Tibial artery (tissue), 4 donors: ENCODE measurements around the gene LGALS7B.
"Not testable (repeated sequence)": the region's sequence is repeated elsewhere in the genome, so short reads cannot be mapped to it uniquely, and the experiment has no call there.

Source experiments
- DNase-seq, 2 donors: peaks; one replicate each; pipeline ENCODE4 v3.0.0-alpha.2; 2019
- H3K27ac ChIP-seq, 2 donors: fragments of 200-600 bp; sonication (generic) in 1 of 2; 1 replicate in 1 of 2; 2 replicates in 1 of 2; pipeline ENCODE4 v1.5.1; 2018 to 2019; ENCODE audit warnings: mild to moderate bottlenecking in 1 of 2
- H3K27me3 ChIP-seq, 2 donors: fragments of 200-600 bp; sonication (generic) in 1 of 2; one replicate each; pipeline versions ENCODE4 v1.5.1 to v1.6.0; 2016 to 2019
- H3K36me3 ChIP-seq, 3 donors: fragments of 200-600 bp; sonication (generic) in 2 of 3; one replicate each; pipeline ENCODE4 v1.5.1; 2016 to 2019; ENCODE audit warnings: mild to moderate bottlenecking in 2 of 3
- H3K4me1 ChIP-seq, 4 donors: fragments of 200-600 bp; sonication (generic) in 2 of 4; 1 replicate in 3 of 4; 2 replicates in 1 of 4; pipeline ENCODE4 v1.5.1; 2016 to 2019
- H3K4me3 ChIP-seq, 2 donors: fragments of 200-600 bp; sonication (generic) in 1 of 2; 1 replicate in 1 of 2; 2 replicates in 1 of 2; pipeline ENCODE4 v1.5.1; 2018 to 2019; ENCODE audit warnings: mild to moderate bottlenecking in 2 of 2
- H3K9me3 ChIP-seq, 3 donors: fragments of 200-600 bp; sonication (generic) in 1 of 3; one replicate each; pipeline ENCODE4 v1.5.1; 2016 to 2019
- intact Hi-C: fragments of 100-400 bp; cut with DNase I; formaldehyde crosslinking; loops from one replicate; pipeline ENCODE4 v1.15.0; 2023; ENCODE audit warnings: low total_unique reads
- TF ChIP-seq, protein P1 (sequence below), 2 experiments: fragments of 200-600 bp in 1 of 2; fragments of 450-650 bp in 1 of 2; IDR thresholded peaks; one replicate each; pipeline ENCODE4 v1.5.1; 2017 to 2019; ENCODE audit warnings: antibody characterized with exemption in 2 of 2, mild to moderate bottlenecking in 1 of 2, moderate library complexity in 1 of 2

LGALS7B gene

GRCh38 chr19:38784224-38784623 lies 4.8 kb upstream of the LGALS7B start:
- H3K4me1 ChIP-seq, result no peaks in the 10 kb centered on the region
- peaks cover 0 to 13% of the 10 kb centered on the region in 2 donors for H3K27me3 ChIP-seq
- intact Hi-C loops, result no loop called here
- H3K27ac ChIP-seq, result no peak overlapping the region
- no peaks in the 10 kb centered on the region for H3K9me3 ChIP-seq
- TF ChIP-seq, protein P1, sequence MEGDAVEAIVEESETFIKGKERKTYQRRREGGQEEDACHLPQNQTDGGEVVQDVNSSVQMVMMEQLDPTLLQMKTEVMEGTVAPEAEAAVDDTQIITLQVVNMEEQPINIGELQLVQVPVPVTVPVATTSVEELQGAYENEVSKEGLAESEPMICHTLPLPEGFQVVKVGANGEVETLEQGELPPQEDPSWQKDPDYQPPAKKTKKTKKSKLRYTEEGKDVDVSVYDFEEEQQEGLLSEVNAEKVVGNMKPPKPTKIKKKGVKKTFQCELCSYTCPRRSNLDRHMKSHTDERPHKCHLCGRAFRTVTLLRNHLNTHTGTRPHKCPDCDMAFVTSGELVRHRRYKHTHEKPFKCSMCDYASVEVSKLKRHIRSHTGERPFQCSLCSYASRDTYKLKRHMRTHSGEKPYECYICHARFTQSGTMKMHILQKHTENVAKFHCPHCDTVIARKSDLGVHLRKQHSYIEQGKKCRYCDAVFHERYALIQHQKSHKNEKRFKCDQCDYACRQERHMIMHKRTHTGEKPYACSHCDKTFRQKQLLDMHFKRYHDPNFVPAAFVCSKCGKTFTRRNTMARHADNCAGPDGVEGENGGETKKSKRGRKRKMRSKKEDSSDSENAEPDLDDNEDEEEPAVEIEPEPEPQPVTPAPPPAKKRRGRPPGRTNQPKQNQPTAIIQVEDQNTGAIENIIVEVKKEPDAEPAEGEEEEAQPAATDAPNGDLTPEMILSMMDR (IDR thresholded peaks at IDR 0.05), result no peak
- no peak for DNase-seq
- H3K4me3 ChIP-seq, result no peak overlapping the region
- no peaks in the 10 kb centered on the region for H3K36me3 ChIP-seq

- TF ChIP-seq, protein P1 (IDR thresholded peaks at IDR 0.05), result no peak
- H3K4me1 ChIP-seq, result no peaks in the 10 kb centered on the region
- H3K27ac ChIP-seq, result no peak overlapping the region
- no peak overlapping the region for H3K4me3 ChIP-seq
- H3K36me3 ChIP-seq, result no peaks in the 10 kb centered on the region
- peaks cover 0 to 11% of the 10 kb centered on the region in 2 donors for H3K27me3 ChIP-seq
- H3K9me3 ChIP-seq, result no peaks in the 10 kb centered on the region
- intact Hi-C loops, result no loop called here
- DNase-seq, result no peak
Observed at GRCh38 chr19:38785187-38785699, 3.8 kb upstream of the LGALS7B start.

DNA sequence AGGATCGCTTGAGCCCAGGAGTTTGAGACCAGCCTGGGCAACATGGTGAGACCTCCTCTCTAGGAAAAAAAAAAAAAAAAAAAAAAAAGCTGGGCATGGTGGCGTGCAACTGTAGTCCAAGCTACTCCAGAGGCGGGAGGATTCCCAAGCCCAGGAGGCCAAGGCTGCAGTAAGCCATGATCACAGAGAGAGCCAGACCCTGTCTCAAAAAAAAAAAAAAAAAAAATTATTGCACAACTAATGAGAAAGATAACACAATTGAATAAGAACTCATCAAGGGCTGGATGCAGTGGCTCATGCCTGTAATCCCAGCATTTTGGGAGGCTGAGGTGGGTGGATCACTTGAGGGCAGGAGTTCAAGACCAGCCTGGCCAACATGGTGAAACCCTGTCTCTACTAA lies 2.9 kb upstream of the LGALS7B start:
- H3K36me3 ChIP-seq, H3K4me1 ChIP-seq, intact Hi-C loops, H3K27me3 ChIP-seq, DNase-seq, H3K9me3 ChIP-seq, H3K27ac ChIP-seq, H3K4me3 ChIP-seq: not testable (repeated sequence)

- Histone ChIP-seq H3K27me3 (peaks cover 0 to 5% of the 10 kb centered on the region in 2 donors), H3K36me3 (no peaks in the 10 kb centered on the region), H3K4me1 (no peaks in the 10 kb centered on the region), H3K4me3 (no peak overlapping the region), H3K27ac (no peak overlapping the region), H3K9me3 (no peaks in the 10 kb centered on the region)
- DNase-seq, result no peak
- intact Hi-C loops, result no loop called here
- TF ChIP-seq, protein P1 (IDR thresholded peaks at IDR 0.05), result no peak
Observed at GRCh38 chr19:38786572-38787265, 2.3 kb upstream of the LGALS7B start.

DNA sequence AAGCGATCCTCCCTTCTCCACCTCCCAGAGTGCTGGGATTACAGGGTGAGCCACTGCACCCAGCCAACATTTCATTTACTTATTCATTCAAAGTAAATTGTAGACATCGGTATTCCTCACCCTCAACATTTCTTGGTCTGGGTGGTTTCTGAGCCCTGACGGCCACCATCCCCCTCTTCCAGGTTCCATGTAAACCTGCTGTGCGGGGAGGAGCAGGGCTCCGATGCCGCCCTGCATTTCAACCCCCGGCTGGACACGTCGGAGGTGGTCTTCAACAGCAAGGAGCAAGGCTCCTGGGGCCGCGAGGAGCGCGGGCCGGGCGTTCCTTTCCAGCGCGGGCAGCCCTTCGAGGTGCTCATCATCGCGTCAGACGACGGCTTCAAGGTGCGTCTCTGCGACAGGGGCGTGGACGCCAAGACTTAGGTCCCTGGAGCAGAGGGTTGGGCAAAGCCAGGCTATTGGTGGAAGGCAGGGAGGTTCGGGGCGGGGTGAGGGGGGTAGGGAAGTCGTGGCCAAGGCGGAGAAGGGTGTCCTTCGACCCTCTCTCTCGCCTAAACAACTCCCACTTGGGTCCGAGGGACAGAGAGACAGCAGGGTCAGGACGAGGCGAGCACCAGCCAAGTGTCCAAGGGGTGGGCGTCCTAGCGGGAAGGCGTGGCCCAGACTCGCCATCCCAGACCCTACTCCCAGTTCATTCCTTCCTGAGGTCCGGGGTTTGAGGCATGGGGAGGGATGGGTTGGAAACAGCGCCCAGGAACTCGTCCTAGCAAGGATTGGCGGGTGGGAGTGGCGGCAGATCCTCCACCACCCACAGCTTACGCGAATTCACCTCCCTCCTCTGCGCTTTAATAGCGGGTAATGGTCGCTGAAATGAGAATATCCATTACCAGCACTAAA lies 1.8 kb downstream of the LGALS7B start:
- intact Hi-C loops, H3K9me3 ChIP-seq, H3K4me1 ChIP-seq, DNase-seq, H3K36me3 ChIP-seq, H3K27ac ChIP-seq, H3K27me3 ChIP-seq: not testable (repeated sequence)
- H3K4me3 ChIP-seq, result peak overlapping the region in 1 of 2 donors; percentile 31

DNA sequence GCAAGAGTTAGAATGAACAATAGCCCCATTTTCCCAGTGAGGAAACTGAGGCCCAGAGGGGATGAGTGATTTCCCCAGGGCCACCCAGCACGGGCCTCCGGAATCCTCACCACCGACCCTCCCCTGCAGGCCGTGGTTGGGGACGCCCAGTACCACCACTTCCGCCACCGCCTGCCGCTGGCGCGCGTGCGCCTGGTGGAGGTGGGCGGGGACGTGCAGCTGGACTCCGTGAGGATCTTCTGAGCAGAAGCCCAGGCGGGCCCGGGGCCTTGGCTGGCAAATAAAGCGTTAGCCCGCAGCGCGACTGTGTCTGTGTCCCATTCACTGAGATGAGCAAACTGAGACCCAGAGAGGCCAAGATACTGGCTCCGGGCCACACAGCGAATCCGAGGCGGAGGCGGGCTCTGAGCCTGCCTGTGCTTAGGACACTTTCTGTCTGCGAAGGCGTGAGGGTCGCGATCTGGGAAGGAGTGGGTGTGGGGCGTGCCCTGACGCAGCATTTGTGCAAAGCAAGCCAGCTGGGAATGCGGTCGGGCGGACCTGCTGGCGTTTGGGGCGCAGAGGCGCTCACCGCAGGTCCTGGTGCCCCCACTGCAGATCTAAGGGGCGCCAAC lies 2.6 kb downstream of the LGALS7B start:
- H3K9me3 ChIP-seq, DNase-seq, intact Hi-C loops, H3K4me1 ChIP-seq, H3K36me3 ChIP-seq, H3K27ac ChIP-seq, H3K27me3 ChIP-seq: not testable (repeated sequence)
- H3K4me3 ChIP-seq, result peak overlapping the region in 1 of 2 donors; percentile 31
